NCI-H2081 (cell line): ENCODE measurements around the gene GLRB.
"Not testable (repeated sequence)": the region's sequence is repeated elsewhere in the genome, so short reads cannot be mapped to it uniquely, and the experiment has no call there.

ENCODE experiments used
- DNase-seq, 2 experiments: peaks; one replicate each; lab custom pipeline; 2025; lab: John Stamatoyannopoulos, UW

The GLRB gene

DNA sequence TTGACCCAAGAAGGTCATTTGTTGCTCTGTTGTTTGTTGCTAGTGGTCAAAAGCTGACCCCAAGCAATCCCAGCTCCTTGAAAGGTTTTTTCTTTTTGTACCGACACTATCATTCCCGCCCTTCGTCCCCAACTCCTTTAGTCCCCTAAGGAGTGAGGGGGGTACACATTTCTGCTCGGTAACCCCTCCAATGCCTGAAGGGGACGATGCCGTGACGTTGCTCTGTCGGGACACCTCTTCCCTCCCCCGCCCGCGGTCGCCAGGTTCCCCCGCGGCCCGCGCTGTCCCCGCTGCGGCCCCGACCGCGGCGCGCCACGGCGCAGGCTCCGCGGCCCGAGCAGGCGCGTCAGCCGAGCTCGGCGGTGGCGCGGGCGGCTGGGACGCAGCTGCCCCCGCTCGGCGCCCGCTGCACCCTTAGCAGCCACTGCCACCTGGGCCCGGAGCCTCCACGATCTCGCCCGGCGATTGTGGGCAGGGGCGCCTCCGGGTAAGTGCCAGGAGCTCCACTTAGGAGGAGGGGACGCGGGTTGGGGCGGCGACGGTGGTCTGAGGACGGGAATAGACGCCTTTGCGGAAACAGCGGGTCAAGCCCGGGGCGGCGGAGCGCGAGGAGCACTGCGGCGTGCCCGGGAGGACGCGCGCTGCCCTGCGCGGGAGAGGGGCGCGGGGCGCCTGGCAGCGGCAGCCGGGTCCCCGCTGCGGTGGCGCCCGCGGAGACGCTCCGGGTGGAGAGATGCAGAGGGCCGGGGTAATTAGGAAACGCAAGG is at the start of gene GLRB:
GLRB (plus strand) TSS at position 340 of the 767 bp plus-strand sequence. CDS start 1,875 bp downstream, outside the sequence.
- peak; percentile 30 to 38 for DNase-seq

DNA sequence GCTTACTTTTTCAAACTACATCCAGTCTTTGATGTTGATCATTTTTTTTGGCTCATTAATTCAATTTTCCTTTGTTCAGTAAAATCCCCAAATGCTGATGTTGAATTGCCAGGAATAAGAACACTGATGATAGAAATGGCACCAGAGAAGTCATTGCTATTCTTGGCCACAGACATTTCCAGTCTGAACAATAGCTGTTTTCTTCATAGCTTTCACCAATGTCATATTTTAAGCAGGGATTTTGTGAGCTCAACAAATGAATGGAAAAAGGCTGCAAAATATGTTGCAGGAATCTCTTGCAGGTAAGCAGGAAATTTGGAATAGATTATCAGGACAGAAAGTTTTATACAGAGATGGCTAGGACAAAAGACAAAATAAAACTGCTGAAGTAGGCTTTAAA is 40.5 kb upstream of the GLRB start:
- DNase-seq: no peak

DNA sequence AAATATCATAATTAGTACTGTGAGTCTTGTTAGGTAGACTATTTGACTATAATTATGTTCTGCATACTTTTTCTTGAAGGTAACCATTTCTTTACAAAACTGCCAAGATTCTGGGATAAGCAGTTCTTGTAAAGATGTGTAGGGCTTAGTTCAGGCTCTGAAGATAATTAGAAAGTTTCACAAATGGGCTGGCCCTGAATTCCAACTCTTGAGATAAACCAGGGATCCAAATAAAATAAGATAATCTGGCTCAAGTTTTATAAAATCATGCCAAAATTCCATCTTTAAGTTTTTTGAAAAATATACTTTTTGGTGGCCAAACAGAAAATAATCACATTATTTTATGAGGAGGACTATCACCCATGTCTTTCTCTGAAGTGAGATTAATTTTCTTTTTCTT is 35.5 kb upstream of the GLRB start:
- no peak for DNase-seq

DNA sequence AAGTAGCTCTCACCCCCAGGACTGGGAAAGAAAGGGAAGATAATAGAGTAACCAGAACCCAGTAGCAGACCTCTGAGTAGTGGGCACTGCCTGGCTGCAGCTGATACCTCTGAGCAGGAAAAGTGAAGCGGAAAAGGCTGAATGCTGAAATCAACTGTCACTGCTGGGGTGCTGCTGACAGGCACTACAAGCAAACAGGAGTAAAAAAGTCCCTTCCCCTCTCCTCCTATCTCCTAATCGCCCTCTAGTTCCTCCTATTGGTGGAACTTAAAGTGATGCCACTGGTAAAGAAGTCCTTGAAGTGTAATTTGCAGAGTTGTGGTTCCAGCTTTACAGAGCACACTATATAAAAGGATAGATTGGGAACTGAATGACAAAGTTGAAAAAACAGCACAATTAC is 32.8 kb upstream of the GLRB start:
- no peak for DNase-seq

- DNase-seq: peak; percentile 9 to 56
Measured at GRCh38 chr4:157045507-157046127, 30.3 kb upstream of the GLRB start.

DNA sequence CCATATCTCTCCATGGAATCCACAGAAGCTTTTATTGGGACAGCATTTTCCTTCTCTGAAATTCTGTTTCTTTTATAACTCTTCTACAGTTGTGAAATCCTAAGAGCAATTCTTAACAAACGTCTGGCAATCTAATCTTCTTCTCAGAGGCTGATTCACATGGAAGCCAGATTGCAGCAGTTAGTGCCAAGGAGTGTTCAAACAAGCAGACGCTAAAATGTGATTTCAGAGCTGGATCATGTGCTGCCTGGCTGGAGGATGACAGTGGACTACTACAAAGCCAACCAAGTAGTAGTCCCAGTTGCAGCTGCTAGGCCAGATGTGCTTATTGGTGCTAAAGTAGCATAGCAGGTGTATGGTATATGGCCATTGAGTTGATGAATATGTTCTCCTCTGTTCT is 27.7 kb upstream of the GLRB start:
- no peak for DNase-seq

DNA sequence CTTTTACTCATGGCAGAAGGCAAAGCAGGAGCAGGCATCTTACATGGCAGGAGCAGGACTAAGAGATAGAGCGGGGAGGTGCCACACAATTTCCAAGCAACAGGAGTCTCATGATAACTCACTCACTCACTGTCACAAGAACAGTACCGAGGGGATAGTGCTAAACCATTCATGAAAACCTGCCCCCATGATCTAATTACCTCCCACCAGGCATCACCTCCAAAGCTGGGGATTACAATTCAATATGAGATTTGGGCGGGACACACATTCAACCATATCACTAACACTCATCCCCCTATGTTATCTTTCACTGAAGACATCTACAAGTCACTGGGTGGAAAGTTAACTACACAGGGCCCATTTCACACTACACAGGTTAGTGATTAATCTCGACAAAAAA is 25.4 kb upstream of the GLRB start:
- no peak for DNase-seq

GRCh38 chr4:157052429-157053040 is 23.4 kb upstream of the GLRB start:
- DNase-seq: no peak

- DNase-seq: no peak
Measured at GRCh38 chr4:157057218-157057617, 18.7 kb upstream of the GLRB start.

- DNase-seq: not testable (repeated sequence)
Measured at GRCh38 chr4:157058899-157059298, 17.1 kb upstream of the GLRB start.

DNA sequence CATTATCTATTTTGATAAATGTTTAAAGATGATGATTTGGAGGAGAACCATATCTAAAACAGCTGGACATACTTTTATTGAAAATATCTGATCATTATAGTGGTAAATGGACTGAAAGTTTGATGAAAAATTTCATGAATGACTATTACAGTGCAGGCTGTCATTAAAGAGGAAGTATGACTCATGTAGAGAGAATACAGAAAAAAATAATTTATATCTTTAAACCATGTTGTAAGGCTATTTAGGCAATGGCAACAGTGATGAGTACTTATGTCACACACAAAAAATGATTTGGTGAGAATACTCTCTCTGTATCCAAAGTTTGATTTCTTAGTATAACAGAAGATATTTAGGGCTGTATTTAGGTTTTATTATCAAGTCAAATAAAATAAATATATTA is 3.9 kb upstream of the GLRB start:
- no peak for DNase-seq

DNA sequence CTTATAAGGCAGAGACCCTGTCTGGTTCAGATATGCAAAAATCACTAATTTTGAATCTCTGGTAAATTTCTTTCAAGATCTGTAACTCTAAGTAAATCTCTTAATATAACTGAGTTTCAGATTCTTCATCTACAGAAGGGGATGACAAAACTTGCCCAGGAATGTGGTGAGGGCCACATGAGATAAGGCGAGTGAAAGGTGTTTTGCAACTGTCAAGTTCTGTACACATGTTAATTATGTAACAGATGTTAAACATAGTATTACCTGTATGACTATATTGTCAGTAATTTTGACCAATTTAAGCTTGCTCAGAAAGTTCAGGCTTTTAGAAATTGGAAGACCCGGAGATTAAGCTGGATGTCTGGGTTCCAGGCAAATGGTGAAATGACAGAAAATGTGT is 549 bp upstream of the GLRB start:
- no peak for DNase-seq

GRCh38 chr4:157076578-157076947 is 613 bp downstream of the GLRB start:
- DNase-seq: peak in 1 of 2 experiments; percentile 46

DNA sequence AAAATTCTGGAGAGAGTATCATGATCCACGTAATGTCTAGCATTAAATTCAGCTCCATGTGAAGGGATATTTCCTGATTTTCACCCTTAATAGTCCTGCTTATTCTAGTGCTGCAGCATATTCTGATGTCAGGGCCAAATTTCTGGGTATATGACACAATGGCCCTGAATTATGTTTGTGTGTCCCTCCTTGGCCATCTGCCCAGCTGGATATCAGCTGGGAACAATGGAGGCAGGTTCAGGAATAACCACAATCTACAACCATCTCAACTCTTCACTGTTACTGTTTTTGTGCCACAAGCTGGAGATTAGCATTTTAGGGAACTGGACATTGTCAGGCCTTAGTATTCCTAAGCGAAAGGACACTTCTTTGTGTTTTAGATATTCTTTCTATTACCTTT is 3.5 kb downstream of the GLRB start:
- DNase-seq: peak in 1 of 2 experiments; percentile 6

DNA sequence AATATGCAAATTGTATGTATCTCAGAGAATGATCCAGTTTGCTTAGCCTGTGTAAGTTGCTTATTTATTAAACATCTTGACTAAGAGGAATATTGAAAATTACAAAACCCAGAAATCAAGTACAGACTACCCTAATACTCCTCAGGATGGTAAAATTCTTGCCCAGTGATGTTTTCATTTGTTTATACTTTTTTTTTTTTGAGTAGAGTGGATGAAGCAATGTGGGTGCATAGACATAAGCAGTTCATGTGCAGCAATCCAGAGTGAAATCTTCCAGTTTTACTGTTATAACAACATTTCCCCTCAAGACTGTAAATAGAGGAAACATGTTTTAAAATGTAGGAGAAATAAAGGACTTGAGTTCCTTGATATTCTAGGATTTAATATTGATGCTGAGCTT is 4.7 kb downstream of the GLRB start:
- DNase-seq: no peak

DNA sequence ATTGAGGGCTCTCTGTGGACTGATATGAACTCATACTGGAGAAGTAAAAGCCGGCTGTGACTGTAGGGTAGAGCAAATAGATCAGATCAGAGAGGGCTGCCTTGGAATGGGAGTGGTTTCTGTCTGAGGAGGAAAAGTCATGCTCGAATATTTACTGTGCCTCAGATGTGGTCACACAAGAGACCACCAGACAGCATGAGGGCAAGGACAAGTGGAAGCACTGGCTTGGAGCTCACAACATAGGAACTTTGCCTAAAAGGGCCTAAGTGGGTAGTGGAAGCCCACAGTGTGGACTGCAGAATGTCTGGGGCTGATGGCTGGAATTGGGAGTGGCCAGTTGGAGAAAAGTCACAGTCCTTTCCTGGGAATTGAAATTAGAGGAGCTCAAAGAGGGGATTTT is 19.8 kb downstream of the GLRB start:
- no peak for DNase-seq

GRCh38 chr4:157096439-157096838 is 20.5 kb downstream of the GLRB start:
- no peak for DNase-seq

DNA sequence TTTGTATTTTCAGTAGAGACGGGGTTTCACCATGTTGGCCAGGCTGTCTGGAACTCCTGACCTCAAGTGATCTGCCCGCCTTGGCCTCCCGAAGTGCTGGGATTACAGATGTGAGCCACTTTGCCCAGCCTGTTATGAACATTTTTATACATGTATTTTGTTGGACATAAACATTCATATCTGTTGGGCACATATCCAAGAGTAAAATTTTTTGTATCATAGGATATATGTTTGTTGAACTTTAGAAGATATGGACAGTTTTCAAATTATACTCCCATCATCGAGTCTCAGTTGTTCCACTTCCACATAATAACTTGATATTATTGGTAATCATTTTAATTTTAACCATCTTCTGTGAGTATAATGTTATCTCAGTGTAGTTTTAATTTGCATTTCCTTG is 23.6 kb downstream of the GLRB start:
- DNase-seq: no peak

DNA sequence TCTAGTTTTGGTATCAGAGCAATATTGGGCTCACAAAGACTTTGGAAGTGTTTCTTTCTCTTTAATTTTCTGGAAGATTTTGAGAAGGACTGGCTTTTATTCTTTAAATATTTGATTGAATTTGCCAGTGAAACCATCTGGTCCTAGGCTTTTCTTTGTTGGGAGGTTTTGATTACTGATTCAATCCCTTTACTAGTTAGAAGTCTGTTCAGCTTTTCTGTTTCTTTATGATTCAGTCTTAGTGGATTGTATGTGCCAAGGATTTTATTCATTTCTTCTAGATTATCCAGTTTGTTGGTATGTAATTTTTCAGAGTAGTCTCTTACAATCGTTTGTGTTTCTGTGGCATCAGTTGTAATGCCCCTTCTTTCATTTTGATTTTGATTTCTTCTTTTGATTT is 28.6 kb downstream of the GLRB start:
- no peak for DNase-seq

DNA sequence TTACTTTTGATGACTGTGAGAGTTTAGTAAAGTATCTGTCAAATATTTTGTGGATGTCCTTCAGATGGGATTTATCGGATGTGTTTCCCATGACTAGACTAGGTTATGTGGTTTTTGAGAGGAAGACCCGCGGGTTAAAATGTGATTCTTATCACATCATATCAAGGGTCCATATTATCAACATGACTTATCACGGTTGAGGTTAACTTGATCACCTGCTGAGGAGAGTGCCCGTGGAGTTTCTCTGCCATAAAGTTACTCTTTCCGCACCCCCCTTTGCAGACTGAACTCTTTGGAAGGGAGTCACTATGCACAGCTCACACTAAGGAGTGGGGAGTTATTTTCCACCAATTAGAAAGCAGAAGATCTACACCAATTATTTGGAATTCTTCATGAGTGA is 38.7 kb downstream of the GLRB start:
- no peak for DNase-seq

DNA sequence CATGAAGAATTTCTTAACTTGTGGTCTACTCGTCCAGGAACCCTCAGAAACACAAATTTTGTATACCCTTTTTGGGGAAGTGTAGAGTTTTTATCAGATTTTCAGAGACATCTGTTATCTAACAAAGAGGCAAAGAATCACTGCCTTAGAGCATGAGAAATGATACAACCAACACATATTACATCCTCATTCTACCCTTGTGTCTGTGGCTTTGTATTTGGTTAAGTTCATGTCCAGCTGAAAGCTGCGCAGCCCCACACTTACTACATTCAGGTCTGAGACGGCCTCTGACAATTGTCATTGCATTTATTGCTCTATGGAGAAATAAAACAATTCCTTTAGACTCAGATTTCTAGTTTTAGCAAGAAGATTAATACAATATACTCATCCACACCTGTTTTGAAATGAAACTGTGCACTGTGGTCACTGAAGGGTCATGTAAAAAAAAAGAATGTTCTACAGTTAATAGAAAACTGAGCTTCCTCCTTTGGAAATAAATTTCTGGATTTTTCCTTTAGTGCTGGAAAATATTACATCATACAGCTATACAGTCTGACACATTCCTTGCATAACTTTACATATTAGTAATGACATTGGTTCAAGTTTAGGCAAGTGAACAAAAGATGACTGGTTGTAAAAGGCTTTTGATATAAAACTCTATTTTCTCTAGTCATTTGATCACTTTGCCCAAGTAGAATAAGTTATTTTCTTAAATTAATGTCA is 39.8 kb downstream of the GLRB start:
- no peak for DNase-seq

DNA sequence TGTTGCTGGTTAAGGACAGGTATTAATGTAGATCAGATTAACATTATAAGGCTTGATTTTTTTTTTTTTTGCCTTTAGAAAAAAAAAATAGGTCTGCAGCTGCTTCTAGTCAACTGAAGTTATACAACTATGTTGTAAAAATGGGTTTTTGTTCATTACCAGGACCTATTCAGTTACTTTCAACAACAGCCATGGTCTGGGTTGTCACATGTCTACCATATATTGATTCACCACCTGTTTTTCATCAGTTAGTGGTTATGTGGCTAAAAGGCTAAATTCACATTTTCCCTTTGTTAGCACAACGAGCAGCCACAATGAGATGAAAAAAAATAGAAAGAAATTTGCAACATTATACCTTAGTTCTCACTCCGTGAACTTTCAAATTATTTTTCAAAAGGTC is 45.5 kb downstream of the GLRB start:
- no peak for DNase-seq

GRCh38 chr4:157127571-157127970 is 51.6 kb downstream of the GLRB start:
- DNase-seq: no peak
